ENCODE results near the gene TSSC4. TPM values are rescaled to one million over a fixed set of nuclear protein-coding genes. Genes with fewer than 3 reads are reported as not detected.

Gene TSSC4
- total and polyA plus RNA-seq, 2 of the 13 experiments (the other 11 are each of a cell fraction or from before 2014, with no cell fraction given), result 16.2 to 58.6 TPM

DNA sequence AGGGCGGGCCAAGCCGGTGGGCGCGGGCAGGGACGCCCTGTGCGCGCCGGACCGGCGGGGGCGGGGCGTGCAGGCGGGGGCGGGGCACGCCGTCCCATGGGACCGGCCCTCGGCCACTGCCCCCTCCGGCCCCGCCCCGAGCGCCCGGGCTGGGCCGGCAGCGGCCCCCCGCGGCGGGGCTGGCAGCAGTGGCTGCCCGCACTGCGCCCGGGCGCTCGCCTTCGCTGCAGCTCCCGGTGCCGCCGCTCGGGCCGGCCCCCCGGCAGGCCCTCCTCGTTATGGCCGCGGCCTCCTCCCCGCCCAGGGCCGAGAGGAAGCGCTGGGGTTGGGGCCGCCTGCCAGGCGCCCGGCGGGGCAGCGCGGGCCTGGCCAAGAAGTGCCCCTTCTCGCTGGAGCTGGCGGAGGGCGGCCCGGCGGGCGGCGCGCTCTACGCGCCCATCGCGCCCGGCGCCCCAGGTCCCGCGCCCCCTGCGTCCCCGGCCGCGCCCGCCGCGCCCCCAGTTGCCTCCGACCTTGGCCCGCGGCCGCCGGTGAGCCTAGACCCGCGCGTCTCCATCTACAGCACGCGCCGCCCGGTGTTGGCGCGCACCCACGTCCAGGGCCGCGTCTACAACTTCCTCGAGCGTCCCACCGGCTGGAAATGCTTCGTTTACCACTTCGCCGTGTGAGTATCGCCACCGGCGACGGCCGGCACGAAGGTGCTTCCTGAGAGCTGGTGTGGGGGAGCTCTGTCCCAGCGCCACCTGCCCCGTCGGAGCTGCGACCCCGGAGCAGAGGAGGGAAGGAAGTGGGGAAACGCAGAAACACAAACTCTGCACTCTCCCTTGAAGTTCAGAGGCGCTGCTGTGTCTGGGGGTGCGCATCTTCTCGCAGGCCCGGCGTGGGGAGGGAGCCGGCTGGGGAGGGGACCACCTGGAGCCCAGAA lies 44.5 kb downstream of the TSSC4 start, which contains the start of gene KCNQ1:
TSS of gene KCNQ1 (plus strand) at position 188 of the 925 bp plus-strand sequence. CDS start at position 279, 91 bp downstream.
- no TSS peak for BruUV-seq (replicated peaks)
- no peak for FAIRE-seq
- Histone ChIP-seq H3K4me2 (ENCODE audit: low read depth, low read length) (no peak within 1 kb of the TSS), H3K27ac (ENCODE audit: extremely low read length, insufficient read depth, low read length) (no peak within 1 kb of the TSS), H2AFZ (ENCODE audit: low read length) (no peak within 1 kb of the TSS), H3K9ac (ENCODE audit: insufficient read depth, low read depth, low read length) (no peak within 1 kb of the TSS), H3K79me2 (ENCODE audit: insufficient read depth, low read length) (no peaks in the 10 kb centered on the region), H3K9me3 (ENCODE audit: low read length) (no peaks in the 10 kb centered on the region), H3K4me1 (ENCODE audit: insufficient read depth, low read length) (no peaks in the 10 kb centered on the region), H3K36me3 (replicated peaks in 1 of 2; ENCODE audit: control insufficient read depth in 1 of 2, insufficient read depth in 2 of 2, low read length in 2 of 2) (no peaks in the 10 kb centered on the region), H3K27me3 (ENCODE audit: control insufficient read depth in 1 of 2, insufficient read depth in 2 of 2, low read length in 2 of 2) (peaks cover 18 to 69% of the 10 kb centered on the region in 2 experiments; a peak in 4 of 5 replicates), H3K4me3 (replicated peaks in 1 of 3; ENCODE audit: insufficient read depth in 1 of 3, low read depth in 2 of 3, low read length in 3 of 3) (no peak within 1 kb of the TSS), H4K20me1 (ENCODE audit: insufficient read depth, low read length) (no peaks in the 10 kb centered on the region)
- ChIA-PET POLR2A (no interaction called here), CTCF (ENCODE audit: low intra/inter-chr PET ratio, low total read pairs) (no interaction called here)
- 45% methylated on average over 24 of the region's 116 CpGs for WGBS (ENCODE audit: low lambda C conversion rate)
- ATAC-seq, result peak; percentile 18; the same call in 1 of the 3 replicates
- DNase-seq (ENCODE audit: low spot score), result no peak
- in situ Hi-C loops (cut with HindIII; ENCODE audit: extremely low pct_ligation_motif_present, low pct_unique_long_range_greater_than_20kb) (no loop called here), intact Hi-C loops (cut with micrococcal nuclease; ENCODE audit: unreplicated experiment) (no loop called here)
- TF ChIP-seq, protein P1, sequence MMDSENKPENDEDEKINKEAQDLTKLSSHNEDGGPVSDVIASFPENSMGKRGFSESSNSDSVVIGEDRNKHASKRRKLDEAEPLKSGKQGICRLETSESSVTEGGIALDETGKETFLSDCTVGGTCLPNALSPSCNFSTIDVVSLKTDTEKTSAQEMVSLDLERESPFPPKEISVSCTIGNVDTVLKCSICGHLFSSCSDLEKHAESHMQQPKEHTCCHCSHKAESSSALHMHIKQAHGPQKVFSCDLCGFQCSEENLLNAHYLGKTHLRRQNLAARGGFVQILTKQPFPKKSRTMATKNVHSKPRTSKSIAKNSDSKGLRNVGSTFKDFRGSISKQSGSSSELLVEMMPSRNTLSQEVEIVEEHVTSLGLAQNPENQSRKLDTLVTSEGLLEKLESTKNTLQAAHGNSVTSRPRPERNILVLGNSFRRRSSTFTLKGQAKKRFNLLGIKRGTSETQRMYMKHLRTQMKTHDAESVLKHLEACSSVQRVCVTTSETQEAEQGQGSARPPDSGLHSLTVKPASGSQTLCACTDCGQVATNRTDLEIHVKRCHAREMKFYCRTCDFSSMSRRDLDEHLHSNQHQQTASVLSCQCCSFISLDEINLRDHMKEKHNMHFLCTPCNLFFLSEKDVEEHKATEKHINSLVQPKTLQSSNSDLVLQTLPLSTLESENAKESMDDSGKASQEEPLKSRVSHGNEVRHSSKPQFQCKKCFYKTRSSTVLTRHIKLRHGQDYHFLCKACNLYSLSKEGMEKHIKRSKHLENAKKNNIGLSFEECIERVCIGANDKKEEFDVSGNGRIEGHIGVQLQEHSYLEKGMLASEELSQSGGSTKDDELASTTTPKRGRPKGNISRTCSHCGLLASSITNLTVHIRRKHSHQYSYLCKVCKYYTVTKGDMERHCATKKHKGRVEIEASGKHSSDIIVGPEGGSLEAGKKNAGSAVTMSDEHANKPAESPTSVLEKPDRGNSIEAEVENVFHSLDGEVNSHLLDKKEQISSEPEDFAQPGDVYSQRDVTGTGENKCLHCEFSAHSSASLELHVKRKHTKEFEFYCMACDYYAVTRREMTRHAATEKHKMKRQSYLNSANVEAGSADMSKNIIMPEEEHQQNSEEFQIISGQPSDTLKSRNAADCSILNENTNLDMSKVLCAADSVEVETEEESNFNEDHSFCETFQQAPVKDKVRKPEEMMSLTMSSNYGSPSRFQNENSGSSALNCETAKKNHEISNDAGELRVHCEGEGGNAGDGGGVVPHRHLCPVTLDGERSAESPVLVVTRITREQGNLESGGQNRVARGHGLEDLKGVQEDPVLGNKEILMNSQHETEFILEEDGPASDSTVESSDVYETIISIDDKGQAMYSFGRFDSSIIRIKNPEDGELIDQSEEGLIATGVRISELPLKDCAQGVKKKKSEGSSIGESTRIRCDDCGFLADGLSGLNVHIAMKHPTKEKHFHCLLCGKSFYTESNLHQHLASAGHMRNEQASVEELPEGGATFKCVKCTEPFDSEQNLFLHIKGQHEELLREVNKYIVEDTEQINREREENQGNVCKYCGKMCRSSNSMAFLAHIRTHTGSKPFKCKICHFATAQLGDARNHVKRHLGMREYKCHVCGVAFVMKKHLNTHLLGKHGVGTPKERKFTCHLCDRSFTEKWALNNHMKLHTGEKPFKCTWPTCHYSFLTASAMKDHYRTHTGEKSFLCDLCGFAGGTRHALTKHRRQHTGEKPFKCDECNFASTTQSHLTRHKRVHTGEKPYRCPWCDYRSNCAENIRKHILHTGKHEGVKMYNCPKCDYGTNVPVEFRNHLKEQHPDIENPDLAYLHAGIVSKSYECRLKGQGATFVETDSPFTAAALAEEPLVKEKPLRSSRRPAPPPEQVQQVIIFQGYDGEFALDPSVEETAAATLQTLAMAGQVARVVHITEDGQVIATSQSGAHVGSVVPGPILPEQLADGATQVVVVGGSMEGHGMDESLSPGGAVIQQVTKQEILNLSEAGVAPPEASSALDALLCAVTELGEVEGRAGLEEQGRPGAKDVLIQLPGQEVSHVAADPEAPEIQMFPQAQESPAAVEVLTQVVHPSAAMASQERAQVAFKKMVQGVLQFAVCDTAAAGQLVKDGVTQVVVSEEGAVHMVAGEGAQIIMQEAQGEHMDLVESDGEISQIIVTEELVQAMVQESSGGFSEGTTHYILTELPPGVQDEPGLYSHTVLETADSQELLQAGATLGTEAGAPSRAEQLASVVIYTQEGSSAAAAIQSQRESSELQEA (CRISPR knock-in tag; IDR thresholded peaks at IDR 0.05; ENCODE audit: not compliant biosample characterization), result no peak
- no peak for TF ChIP-seq ZNF776 (CRISPR knock-in tag; IDR thresholded peaks at IDR 0.05)
- TF ChIP-seq ZSCAN30 (CRISPR knock-in tag; IDR thresholded peaks at IDR 0.05), result no peak
- no peak for TF ChIP-seq SMAD3 (CRISPR knock-in tag; IDR thresholded peaks at IDR 0.05)
- TF ChIP-seq FOXJ3 (CRISPR knock-in tag; IDR thresholded peaks at IDR 0.05; ENCODE audit: borderline replicate concordance), result no peak
- TF ChIP-seq, protein P2, sequence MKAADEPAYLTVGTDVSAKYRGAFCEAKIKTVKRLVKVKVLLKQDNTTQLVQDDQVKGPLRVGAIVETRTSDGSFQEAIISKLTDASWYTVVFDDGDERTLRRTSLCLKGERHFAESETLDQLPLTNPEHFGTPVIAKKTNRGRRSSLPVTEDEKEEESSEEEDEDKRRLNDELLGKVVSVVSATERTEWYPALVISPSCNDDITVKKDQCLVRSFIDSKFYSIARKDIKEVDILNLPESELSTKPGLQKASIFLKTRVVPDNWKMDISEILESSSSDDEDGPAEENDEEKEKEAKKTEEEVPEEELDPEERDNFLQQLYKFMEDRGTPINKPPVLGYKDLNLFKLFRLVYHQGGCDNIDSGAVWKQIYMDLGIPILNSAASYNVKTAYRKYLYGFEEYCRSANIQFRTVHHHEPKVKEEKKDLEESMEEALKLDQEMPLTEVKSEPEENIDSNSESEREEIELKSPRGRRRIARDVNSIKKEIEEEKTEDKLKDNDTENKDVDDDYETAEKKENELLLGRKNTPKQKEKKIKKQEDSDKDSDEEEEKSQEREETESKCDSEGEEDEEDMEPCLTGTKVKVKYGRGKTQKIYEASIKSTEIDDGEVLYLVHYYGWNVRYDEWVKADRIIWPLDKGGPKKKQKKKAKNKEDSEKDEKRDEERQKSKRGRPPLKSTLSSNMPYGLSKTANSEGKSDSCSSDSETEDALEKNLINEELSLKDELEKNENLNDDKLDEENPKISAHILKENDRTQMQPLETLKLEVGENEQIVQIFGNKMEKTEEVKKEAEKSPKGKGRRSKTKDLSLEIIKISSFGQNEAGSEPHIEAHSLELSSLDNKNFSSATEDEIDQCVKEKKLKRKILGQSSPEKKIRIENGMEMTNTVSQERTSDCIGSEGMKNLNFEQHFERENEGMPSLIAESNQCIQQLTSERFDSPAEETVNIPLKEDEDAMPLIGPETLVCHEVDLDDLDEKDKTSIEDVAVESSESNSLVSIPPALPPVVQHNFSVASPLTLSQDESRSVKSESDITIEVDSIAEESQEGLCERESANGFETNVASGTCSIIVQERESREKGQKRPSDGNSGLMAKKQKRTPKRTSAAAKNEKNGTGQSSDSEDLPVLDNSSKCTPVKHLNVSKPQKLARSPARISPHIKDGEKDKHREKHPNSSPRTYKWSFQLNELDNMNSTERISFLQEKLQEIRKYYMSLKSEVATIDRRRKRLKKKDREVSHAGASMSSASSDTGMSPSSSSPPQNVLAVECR (CRISPR knock-in tag; IDR thresholded peaks at IDR 0.05; ENCODE audit: borderline replicate concordance), result no peak
- no peak for TF ChIP-seq NR2F2 (IDR thresholded peaks at IDR 0.05; ENCODE audit: borderline replicate concordance, low read depth)
- TF ChIP-seq, protein P3, sequence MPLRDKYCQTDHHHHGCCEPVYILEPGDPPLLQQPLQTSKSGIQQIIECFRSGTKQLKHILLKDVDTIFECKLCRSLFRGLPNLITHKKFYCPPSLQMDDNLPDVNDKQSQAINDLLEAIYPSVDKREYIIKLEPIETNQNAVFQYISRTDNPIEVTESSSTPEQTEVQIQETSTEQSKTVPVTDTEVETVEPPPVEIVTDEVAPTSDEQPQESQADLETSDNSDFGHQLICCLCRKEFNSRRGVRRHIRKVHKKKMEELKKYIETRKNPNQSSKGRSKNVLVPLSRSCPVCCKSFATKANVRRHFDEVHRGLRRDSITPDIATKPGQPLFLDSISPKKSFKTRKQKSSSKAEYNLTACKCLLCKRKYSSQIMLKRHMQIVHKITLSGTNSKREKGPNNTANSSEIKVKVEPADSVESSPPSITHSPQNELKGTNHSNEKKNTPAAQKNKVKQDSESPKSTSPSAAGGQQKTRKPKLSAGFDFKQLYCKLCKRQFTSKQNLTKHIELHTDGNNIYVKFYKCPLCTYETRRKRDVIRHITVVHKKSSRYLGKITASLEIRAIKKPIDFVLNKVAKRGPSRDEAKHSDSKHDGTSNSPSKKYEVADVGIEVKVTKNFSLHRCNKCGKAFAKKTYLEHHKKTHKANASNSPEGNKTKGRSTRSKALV (CRISPR knock-in tag; IDR thresholded peaks at IDR 0.05), result no peak

Measured in HepG2 (cell line).